Endodermal cell (in vitro differentiated cells): ENCODE data around the gene TNRC6C. TPM values are rescaled to one million over a fixed set of nuclear protein-coding genes. Genes with fewer than 3 reads are reported as not detected.
A peak's percentile ranks its signal among the peaks of the same experiment; 100 is the strongest.

ENCODE experiments used
- DNase-seq: peaks from one replicate; pipeline ENCODE4 v3.0.0-alpha.2; 2017
- H3K27ac ChIP-seq: 2 replicates; pipeline ENCODE4 v1.5.1; 2013; ENCODE audit warnings: mild to moderate bottlenecking, low read depth, low read length, moderate library complexity
- H3K27me3 ChIP-seq: 2 replicates; pipeline ENCODE4 v1.6.1; 2013; ENCODE audit warnings: mild to moderate bottlenecking, low read length, moderate library complexity; ENCODE audit not compliant: insufficient read depth, control insufficient read depth, poor library complexity, severe bottlenecking
- H3K36me3 ChIP-seq: 2 replicates; pipeline ENCODE4 v1.7.0; 2013; ENCODE audit warnings: mild to moderate bottlenecking, low read length, moderate library complexity; ENCODE audit not compliant: control insufficient read depth, insufficient read depth
- H3K4me1 ChIP-seq: one replicate; pipeline ENCODE4 v1.7.0; 2013; ENCODE audit warnings: low read length; ENCODE audit not compliant: control insufficient read depth, insufficient read depth
- H3K4me3 ChIP-seq: 2 replicates; pipeline ENCODE4 v1.5.1; 2013; ENCODE audit warnings: mild to moderate bottlenecking, low read length, moderate library complexity
- H3K9ac ChIP-seq: 2 replicates; pipeline ENCODE4 v1.6.1; 2013; ENCODE audit warnings: mild to moderate bottlenecking, low read length, moderate library complexity; ENCODE audit not compliant: poor library complexity, severe bottlenecking; ENCODE audit errors: extremely low read depth
- H3K9me3 ChIP-seq: 2 replicates; pipeline ENCODE4 v1.6.1; 2013; ENCODE audit warnings: mild to moderate bottlenecking, low read length, moderate library complexity; ENCODE audit not compliant: control insufficient read depth
- H3K27ac Mint-ChIP-seq: 2 replicates; pipeline ENCODE4 v1.8.0; 2020; ENCODE audit warnings: mixed read lengths
- H3K27me3 Mint-ChIP-seq: 2 replicates; pipeline ENCODE4 v1.8.0; 2021; ENCODE audit warnings: mild to moderate bottlenecking, mixed read lengths; ENCODE audit not compliant: insufficient read depth
- H3K36me3 Mint-ChIP-seq: 2 replicates; pipeline ENCODE4 v1.8.0; 2020; ENCODE audit warnings: low read depth, mixed read lengths
- H3K4me1 Mint-ChIP-seq: 2 replicates; pipeline ENCODE4 v1.8.0; 2020; ENCODE audit warnings: mixed read lengths
- H3K4me3 Mint-ChIP-seq: 2 replicates; pipeline ENCODE4 v1.8.0; 2020; ENCODE audit warnings: mild to moderate bottlenecking, moderate library complexity, mixed read lengths
- H3K9me3 Mint-ChIP-seq: 2 replicates; pipeline ENCODE4 v1.8.0; 2020; ENCODE audit warnings: mild to moderate bottlenecking, mixed read lengths
- CTCF ChIP-seq: fragments of 200-600 bp; sonication (generic); conservative IDR thresholded peaks from 2 replicates; pipeline ENCODE4 v1.5.0; 2021; ENCODE audit warnings: antibody characterized with exemption, mild to moderate bottlenecking
- WGBS, 2 experiments: methylation state at CpG; one replicate each; pipeline versions ENCODE4 v1.1.5 to v1.1.7; 2013; ENCODE audit warnings: missing lambda C conversion rate in 2 of 2, mixed read lengths in 1 of 2; ENCODE audit not compliant: insufficient coverage in 1 of 2, insufficient read length in 1 of 2; 5-methylcytosine and 5-hydroxymethylcytosine counted together
- total RNA-seq, 2 donors: library from RNA; stranded (reverse); fragmentation: NEBNext Ultra II Directional in 1 of 2; extraction: Animal tissue kit (Norgen Biotek cat#: 25700) in 1 of 2; gene quantifications; 2 replicates in 1 of 2; 3 replicates in 1 of 2; pipeline ENCODE4 v1.2.1, GENCODE V29; 2021

Gene TNRC6C
- total RNA-seq, 2 donors from 2014 or later: 22.4 to 40.2 TPM

- peaks cover 9% of the 10 kb centered on the region for H3K9me3 ChIP-seq
- Mint-ChIP-seq H3K9me3 (no peaks in the 10 kb centered on the region), H3K36me3 (peaks cover 79% of the 10 kb centered on the region), H3K27me3 (no peaks in the 10 kb centered on the region), H3K4me3 (no peak overlapping the region), H3K4me1 (no peaks in the 10 kb centered on the region), H3K27ac (no peak overlapping the region)
- H3K36me3 ChIP-seq: peaks cover 81% of the 10 kb centered on the region
- H3K27me3 ChIP-seq: no peaks in the 10 kb centered on the region
- no peak overlapping the region for H3K9ac ChIP-seq
- no peak overlapping the region for H3K4me3 ChIP-seq
- H3K4me1 ChIP-seq: no peaks in the 10 kb centered on the region
- no peak overlapping the region for H3K27ac ChIP-seq
- WGBS, 2 experiments: 94 to 95% methylated on average over 10 of the region's 10 CpGs
- TF ChIP-seq CTCF: no peak
- no peak for DNase-seq
These were observed 116.5 kb downstream of the TNRC6C start for GRCh38 chr17:78075011-78075410.

GRCh38 chr17:78075545-78075944, 117.0 kb downstream of the TNRC6C start:
- H3K36me3 ChIP-seq: peaks cover 85% of the 10 kb centered on the region
- 88 to 95% methylated on average over 4 to 5 of the region's 5 CpGs for WGBS, 2 experiments
- DNase-seq: no peak
- H3K9me3 ChIP-seq: peaks cover 9% of the 10 kb centered on the region
- no peak overlapping the region for H3K9ac ChIP-seq
- H3K27ac Mint-ChIP-seq: peak overlapping the region; percentile 53
- H3K27ac ChIP-seq: no peak overlapping the region
- no peak overlapping the region for H3K4me3 ChIP-seq
- no peaks in the 10 kb centered on the region for H3K4me1 Mint-ChIP-seq
- no peaks in the 10 kb centered on the region for H3K27me3 ChIP-seq
- no peak overlapping the region for H3K4me3 Mint-ChIP-seq
- peaks cover 76% of the 10 kb centered on the region for H3K36me3 Mint-ChIP-seq
- H3K4me1 ChIP-seq: no peaks in the 10 kb centered on the region
- no peaks in the 10 kb centered on the region for H3K9me3 Mint-ChIP-seq
- H3K27me3 Mint-ChIP-seq: no peaks in the 10 kb centered on the region
- TF ChIP-seq CTCF: no peak

GRCh38 chr17:78079253-78079652, 120.8 kb downstream of the TNRC6C start:
- Histone ChIP-seq H3K4me1 (no peaks in the 10 kb centered on the region), H3K4me3 (no peak overlapping the region), H3K27ac (no peak overlapping the region), H3K9me3 (no peaks in the 10 kb centered on the region), H3K36me3 (peaks cover 80% of the 10 kb centered on the region), H3K9ac (no peak overlapping the region), H3K27me3 (no peaks in the 10 kb centered on the region)
- WGBS, 2 experiments: 93% methylated on average over 6 of the region's 6 CpGs; no CpG with 5 or more reads in 1 of the 2 experiments
- no peak for DNase-seq
- Mint-ChIP-seq H3K36me3 (peaks cover 77% of the 10 kb centered on the region), H3K9me3 (no peaks in the 10 kb centered on the region), H3K4me1 (no peaks in the 10 kb centered on the region), H3K27me3 (no peaks in the 10 kb centered on the region), H3K4me3 (no peak overlapping the region), H3K27ac (no peak overlapping the region)
- TF ChIP-seq CTCF: no peak
